ENCODE results near the gene RTP2. TPM values are rescaled to one million over a fixed set of nuclear protein-coding genes. Genes with fewer than 3 reads are reported as not detected.

Gene RTP2
- total and polyA plus RNA-seq, 9 of the 15 experiments (the other 6 are each of a cell fraction or from before 2014, with no cell fraction given), result not detected

- no peak for TF ChIP-seq COPS2 (conservative IDR thresholded peaks at IDR 0.05)
- TF ChIP-seq SUPT5H (IDR thresholded peaks at IDR 0.05), result peak; percentile 75; the same call in 1 of the 2 replicates
- no peak for TF ChIP-seq PTRF (tag; IDR thresholded peaks at IDR 0.05)
- TF ChIP-seq GABPB1 (CRISPR knock-in tag; IDR thresholded peaks at IDR 0.05), result no peak
- TF ChIP-seq GABPB2 (CRISPR knock-in tag; conservative IDR thresholded peaks at IDR 0.05), result peak; percentile 52; the same call in 1 of the 2 replicates
- TF ChIP-seq POLR2AphosphoS5 (IDR thresholded peaks at IDR 0.05; ENCODE audit: control insufficient read depth, insufficient read depth, low read depth, low read length), result 0 out of 2 replicates have a peak, but pooled peaks have one; percentile 17
- no peak for TF ChIP-seq ARID4B (CRISPR knock-in tag; IDR thresholded peaks at IDR 0.05)
- TF ChIP-seq PML (IDR thresholded peaks at IDR 0.05; ENCODE audit: low read length), result no peak; the same call in 1 of the 2 replicates
- no peak for TF ChIP-seq ZNF586 (CRISPR knock-in tag; conservative IDR thresholded peaks at IDR 0.05)
- no peak for TF ChIP-seq HDAC3 (IDR thresholded peaks at IDR 0.05; ENCODE audit: borderline replicate concordance, partially characterized antibody)
- peak; percentile 93 for TF ChIP-seq OTX1 (CRISPR knock-in tag; IDR thresholded peaks at IDR 0.05)
- no peak for TF ChIP-seq ARID3B (CRISPR knock-in tag; IDR thresholded peaks at IDR 0.05; ENCODE audit: borderline replicate concordance)
- peak; percentile 48; the same call in 1 of the 2 replicates for TF ChIP-seq ZNF740 (CRISPR knock-in tag; IDR thresholded peaks at IDR 0.05)
- TF ChIP-seq ZNF740 (tag; IDR thresholded peaks at IDR 0.05), result no peak
- TF ChIP-seq ZNF707 (CRISPR knock-in tag; conservative IDR thresholded peaks at IDR 0.05), result no peak
- TF ChIP-seq CREB1 (IDR thresholded peaks at IDR 0.05), result no peak
- no peak for TF ChIP-seq CREB1 (CRISPR knock-in tag; IDR thresholded peaks at IDR 0.05)
- no peak for TF ChIP-seq ELF2 (CRISPR knock-in tag; IDR thresholded peaks at IDR 0.05)
- TF ChIP-seq SP2 (IDR thresholded peaks at IDR 0.05; ENCODE audit: extremely low read depth, low read depth, low read length, poor library complexity, severe bottlenecking), result no peak
- no peak for TF ChIP-seq MYC (IDR thresholded peaks at IDR 0.05; ENCODE audit: low read depth, low read length)
- peak; percentile 59; the same call in 1 of the 2 replicates for TF ChIP-seq MYC (CRISPR knock-in tag; IDR thresholded peaks at IDR 0.05; ENCODE audit: borderline replicate concordance, low read depth)
Measured at GRCh38 chr3:187744169-187745151, 42.1 kb upstream of the RTP2 start (continued).

Data from K562 (cell line).